Erythroblast (primary cell): ENCODE results near the gene NCOA5.

ENCODE experiments used
- GATA1 ChIP-seq: IDR thresholded peaks from 2 replicates; pipeline ENCODE4 v1.6.1; 2011; ENCODE audit warnings: low read depth, mild to moderate bottlenecking, control low read depth, low read length, moderate library complexity
- POLR2A ChIP-seq: IDR thresholded peaks from 2 replicates; pipeline ENCODE4 v1.6.1; 2011; ENCODE audit warnings: mild to moderate bottlenecking, low read length

DNA sequence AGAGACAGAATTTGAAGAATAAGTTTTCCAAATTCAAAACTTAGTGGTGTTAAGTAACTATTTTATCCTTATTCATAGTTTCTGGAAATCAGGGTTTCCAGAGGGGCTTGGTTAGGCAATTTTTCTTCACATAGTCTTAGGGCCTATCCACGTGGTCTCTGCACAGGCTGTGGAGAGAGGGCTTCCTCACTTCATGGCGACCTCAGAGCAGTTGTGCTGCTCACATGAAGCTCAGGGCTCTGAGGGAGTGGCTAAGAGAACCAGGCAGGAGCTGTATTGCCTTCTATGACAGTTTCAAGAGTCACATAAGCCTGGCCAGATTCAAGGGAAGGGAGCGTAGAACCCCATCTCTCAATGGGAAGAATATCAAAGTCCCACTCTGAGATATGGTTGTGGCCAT, 14.5 kb upstream of the NCOA5 start:
- TF ChIP-seq POLR2A (no peak), GATA1 (no peak)
